Measurements from ENCODE around the gene CD164.

DNA sequence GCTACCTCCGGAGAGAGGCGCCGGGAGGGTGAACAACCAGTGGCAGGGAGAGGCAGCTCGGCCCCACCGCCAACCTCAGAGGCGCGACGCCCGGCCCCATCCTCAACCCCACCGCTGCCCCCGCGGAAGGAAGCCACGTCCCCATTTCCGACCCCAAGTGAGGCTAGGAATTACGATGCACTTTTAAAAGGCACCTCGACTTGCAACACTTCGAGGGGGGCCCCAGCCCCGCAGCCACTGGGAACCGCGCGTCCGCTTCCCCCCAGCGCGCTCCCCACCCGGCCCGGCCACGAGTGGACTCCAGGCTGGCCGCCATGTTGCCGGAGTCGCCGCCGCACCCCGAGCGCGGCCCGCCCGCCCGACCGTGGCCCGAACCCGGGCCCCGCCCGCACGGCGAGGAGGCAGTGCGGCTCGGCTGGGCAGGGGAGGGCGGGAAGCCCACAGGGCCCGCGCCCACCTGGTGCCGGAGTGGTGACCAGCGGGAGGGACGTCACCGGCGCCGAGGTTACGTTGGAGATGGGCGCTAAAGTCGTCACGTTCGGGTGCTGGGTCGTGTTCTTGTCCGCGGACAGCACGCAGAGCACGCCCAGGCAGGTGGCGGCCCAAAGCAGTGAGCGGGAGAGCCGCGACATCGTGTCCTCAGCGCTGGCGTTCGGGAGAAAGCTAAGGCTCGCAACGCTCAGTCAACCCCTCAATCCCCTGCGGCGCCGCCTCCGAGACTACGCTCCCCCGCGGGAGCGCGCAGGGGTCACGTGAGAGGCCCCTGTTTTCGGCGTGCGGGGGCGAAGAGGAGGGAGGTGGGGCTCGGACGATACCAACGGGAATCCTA, at the start of gene CD164:
- TF ChIP-seq, protein P1, sequence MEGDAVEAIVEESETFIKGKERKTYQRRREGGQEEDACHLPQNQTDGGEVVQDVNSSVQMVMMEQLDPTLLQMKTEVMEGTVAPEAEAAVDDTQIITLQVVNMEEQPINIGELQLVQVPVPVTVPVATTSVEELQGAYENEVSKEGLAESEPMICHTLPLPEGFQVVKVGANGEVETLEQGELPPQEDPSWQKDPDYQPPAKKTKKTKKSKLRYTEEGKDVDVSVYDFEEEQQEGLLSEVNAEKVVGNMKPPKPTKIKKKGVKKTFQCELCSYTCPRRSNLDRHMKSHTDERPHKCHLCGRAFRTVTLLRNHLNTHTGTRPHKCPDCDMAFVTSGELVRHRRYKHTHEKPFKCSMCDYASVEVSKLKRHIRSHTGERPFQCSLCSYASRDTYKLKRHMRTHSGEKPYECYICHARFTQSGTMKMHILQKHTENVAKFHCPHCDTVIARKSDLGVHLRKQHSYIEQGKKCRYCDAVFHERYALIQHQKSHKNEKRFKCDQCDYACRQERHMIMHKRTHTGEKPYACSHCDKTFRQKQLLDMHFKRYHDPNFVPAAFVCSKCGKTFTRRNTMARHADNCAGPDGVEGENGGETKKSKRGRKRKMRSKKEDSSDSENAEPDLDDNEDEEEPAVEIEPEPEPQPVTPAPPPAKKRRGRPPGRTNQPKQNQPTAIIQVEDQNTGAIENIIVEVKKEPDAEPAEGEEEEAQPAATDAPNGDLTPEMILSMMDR (IDR thresholded peaks at IDR 0.05), result no peak
- peak in 1 of 2 donors; percentile 93 for TF ChIP-seq POLR2A (IDR thresholded peaks at IDR 0.05)

All from thyroid gland (tissue), 4 donors.